Myometrial cell (primary cell): ENCODE results near the gene PRSS57. TPM values are rescaled to one million over a fixed set of nuclear protein-coding genes. Genes with fewer than 3 reads are reported as not detected.

Source experiments
- total RNA-seq: library from RNA; depleted of rRNA; stranded (reverse); fragments of >200 nt; gene quantifications from 2 replicates; pipeline ENCODE4 v1.2.3, GENCODE V29; 2015

The PRSS57 gene
- total RNA-seq = not detected in 2 replicates

DNA sequence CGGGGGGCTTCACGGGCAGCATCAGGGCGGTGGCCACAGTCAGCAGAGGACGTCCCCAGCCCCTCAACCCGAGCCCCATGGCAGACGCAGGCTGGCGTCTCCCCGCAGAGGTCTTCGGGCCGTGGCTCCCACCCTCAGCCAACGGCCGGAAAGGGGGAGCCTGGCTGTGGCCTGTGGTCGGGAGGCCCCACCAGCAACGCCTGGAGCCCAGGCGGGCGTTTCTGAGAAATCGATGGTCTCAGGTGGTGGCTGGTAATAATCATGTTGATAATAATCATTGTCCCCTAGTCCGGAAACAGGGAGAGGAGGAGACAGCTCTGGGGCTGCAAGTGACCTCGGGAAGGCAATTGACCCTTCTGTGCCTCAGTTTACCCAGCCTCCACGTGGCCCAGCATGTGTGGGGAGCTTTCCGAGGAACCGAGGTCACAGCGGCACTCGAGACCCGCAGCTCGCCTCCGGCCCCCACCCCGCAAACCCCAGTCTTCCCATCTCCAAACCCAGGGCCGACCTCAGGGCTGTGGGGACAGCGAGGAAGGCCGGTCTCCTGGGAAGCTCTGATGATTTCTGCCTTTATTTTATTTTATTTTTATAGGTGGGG is at the start of gene PRSS57:
Gene PRSS57, minus strand, starts transcription at position 101 of the 598 bp plus-strand sequence. Its CDS starts 22 bp downstream, at position 79.

DNA sequence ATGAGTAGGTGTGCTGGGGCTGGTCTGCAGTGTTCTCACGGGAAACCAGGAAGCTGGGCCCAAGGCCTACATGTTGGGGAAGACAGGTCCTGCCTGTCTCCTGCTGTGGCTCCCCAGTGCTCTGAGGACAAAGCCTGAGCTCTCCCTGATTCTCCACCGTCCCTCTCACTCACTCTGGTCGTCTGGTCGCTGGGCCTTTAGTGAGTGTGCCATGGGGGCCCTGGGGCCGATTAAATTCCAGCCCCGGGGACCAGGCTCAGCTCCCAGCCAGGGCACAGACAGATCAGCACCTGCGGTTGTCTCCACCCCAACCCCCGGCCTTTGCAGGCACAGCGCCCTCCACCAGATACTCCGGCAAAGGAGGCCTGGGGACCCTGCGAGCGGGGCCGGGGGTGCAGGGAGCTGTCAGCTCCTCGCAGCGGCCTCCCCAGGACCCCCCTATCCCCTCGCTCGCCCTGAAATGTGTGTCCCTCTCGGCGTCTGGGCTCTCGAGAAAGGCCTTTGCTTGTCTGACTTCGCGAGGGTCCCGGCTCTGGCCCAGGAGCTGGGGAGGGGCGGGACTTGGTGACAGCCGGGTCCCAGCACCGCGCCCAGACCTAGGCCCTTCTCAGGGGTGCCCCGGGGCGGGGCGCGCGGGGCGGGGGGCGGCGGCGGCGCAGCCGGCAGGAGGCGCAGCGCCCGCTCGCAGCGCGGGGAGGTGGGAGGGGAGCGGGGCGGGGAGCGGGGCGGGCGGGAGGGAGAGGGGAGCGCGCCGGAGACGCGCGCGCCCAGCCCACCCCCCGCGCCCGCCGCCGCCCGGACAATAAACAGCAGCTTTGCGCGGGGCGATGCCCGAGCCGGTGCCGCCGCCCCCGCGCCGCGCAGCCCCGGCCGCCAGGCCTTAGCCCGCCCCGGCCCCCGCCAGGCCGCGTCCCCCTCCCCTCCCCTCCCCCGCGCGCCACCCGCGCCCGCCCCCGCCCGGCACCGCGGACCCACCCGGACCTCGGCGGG is 13.2 kb upstream of the PRSS57 start, which contains the start of gene PALM:
Gene PALM, plus strand, starts transcription at position 782 of the 990 bp plus-strand sequence. CDS start 212 bp downstream, outside the sequence.

DNA sequence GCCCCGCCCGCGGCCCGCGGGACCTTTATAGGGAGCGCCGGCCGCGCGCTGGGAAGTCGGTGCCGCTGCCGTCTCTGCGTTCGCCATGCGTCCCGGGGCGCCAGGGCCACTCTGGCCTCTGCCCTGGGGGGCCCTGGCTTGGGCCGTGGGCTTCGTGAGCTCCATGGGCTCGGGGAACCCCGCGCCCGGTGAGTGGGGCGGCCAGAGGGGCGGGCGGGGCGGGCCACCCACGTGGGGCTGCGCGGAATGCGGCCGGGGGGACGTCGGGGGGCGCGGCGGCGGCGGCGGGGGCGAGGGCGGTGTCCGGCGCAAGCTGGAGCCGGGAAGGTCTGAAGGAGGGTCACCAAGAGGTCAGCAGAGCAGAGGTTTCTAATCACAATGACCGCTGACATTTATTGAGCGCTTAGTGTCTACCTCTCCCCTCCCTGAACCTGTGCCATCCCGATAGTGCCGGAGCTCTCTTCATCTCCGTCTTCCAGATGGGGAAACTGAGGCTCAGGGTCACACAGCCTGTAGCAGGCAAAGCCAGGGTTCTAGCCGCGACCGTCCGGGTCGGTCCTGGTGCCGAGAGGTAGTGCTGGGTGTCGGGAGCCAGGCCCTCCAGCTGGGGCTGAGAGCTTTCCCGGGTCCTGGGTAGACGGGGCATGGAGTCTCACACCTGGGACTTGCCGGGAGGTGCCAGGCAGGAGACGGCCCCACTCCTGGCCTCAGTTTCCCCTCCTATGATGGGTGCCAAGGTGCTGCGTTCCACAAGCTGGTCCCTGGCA is 18.7 kb downstream of the PRSS57 start, which contains the start of gene FSTL3:
Gene FSTL3, plus strand, starts transcription at position 54 of the 767 bp plus-strand sequence. Its CDS starts 32 bp downstream, at position 86.

GRCh38 chr19:662962-663681 is 32.1 kb downstream of the PRSS57 start, which contains the start of gene RNF126:
RNF126 (minus strand) TSS chr19:663214; CDS start chr19:663121, 93 bp downstream.

GRCh38 chr19:639253-640160 is 55.7 kb downstream of the PRSS57 start, which contains the start of gene FGF22:
FGF22 (plus strand) TSS chr19:639879; CDS start chr19:639926, 47 bp downstream.

Other genes starting within 250 kb of the PRSS57 start
- under 0.01 TPM in 1 of 2 replicates, not detected in the other for gene SHC2, start 234.4 kb downstream of the PRSS57 start, total RNA-seq
- gene MADCAM1, start 199.0 kb downstream of the PRSS57 start, total RNA-seq = 0.18 TPM in 1 of 2 replicates, not detected in the other
- gene TPGS1, start 188.0 kb downstream of the PRSS57 start, total RNA-seq = 36.0 and 58.5 TPM in 2 replicates
- gene CDC34, start 163.7 kb downstream of the PRSS57 start, total RNA-seq = 49.8 and 59.4 TPM in 2 replicates
- not detected in 2 replicates for gene GZMM, start 151.4 kb downstream of the PRSS57 start, total RNA-seq
- 709 and 859 TPM in 2 replicates for gene BSG, start 122.9 kb downstream of the PRSS57 start, total RNA-seq
- 1.2 TPM in 2 replicates for gene HCN2, start 105.6 kb downstream of the PRSS57 start, total RNA-seq
- gene POLRMT, start 61.9 kb downstream of the PRSS57 start, total RNA-seq = 33.4 and 34.7 TPM in 2 replicates
- gene FGF22, start 55.6 kb downstream of the PRSS57 start, total RNA-seq = not detected in 2 replicates
- gene RNF126, start 32.2 kb downstream of the PRSS57 start, total RNA-seq = 65.7 and 83.5 TPM in 2 replicates
- gene FSTL3, start 19.1 kb downstream of the PRSS57 start, total RNA-seq = 68.0 and 111 TPM in 2 replicates
- 0.35 and 6.3 TPM in 2 replicates for gene PALM, start 13.5 kb upstream of the PRSS57 start, total RNA-seq
- 0.86 TPM in 1 of 2 replicates, not detected in the other for gene MISP, start 55.7 kb upstream of the PRSS57 start, total RNA-seq
- 250 and 351 TPM in 2 replicates for gene PTBP1, start 102.0 kb upstream of the PRSS57 start, total RNA-seq
- gene PLPPR3, start 126.5 kb upstream of the PRSS57 start, total RNA-seq = 0.35 and 0.58 TPM in 2 replicates
- not detected in 2 replicates for gene AZU1, start 132.4 kb upstream of the PRSS57 start, total RNA-seq
- not detected in 2 replicates for gene PRTN3, start 145.5 kb upstream of the PRSS57 start, total RNA-seq
- gene ELANE, start 156.9 kb upstream of the PRSS57 start, total RNA-seq = not detected in 2 replicates
- 2.0 and 5.7 TPM in 2 replicates for gene CFD, start 164.2 kb upstream of the PRSS57 start, total RNA-seq
- gene MED16, start 197.7 kb upstream of the PRSS57 start, total RNA-seq = 35.4 and 44.7 TPM in 2 replicates
- gene RNU6-9, start 198.0 kb upstream of the PRSS57 start, total RNA-seq = not detected in 2 replicates
- gene R3HDM4, start 217.8 kb upstream of the PRSS57 start, total RNA-seq = 34.7 and 66.6 TPM in 2 replicates
- 0.18 TPM in 1 of 2 replicates, not detected in the other for gene KISS1R, start 221.9 kb upstream of the PRSS57 start, total RNA-seq
- gene ARID3A, start 230.6 kb upstream of the PRSS57 start, total RNA-seq = 11.7 and 15.3 TPM in 2 replicates